MV-4-11 (cell line): ENCODE data around the gene ALPG.
"Not testable (repeated sequence)": the region's sequence is repeated elsewhere in the genome, so short reads cannot be mapped to it uniquely, and the experiment has no call there.

Experiments
- DNase-seq: peaks from one replicate; lab custom pipeline; 2025; lab: John Stamatoyannopoulos, UW

Gene ALPG

GRCh38 chr2:232406556-232407310, at the start of gene ALPG:
ALPG (plus strand) TSS chr2:232406844; CDS start chr2:232406895, 51 bp downstream.
- no peak for DNase-seq

GRCh38 chr2:232361646-232362045, 45.0 kb upstream of the ALPG start:
- no peak for DNase-seq

DNA sequence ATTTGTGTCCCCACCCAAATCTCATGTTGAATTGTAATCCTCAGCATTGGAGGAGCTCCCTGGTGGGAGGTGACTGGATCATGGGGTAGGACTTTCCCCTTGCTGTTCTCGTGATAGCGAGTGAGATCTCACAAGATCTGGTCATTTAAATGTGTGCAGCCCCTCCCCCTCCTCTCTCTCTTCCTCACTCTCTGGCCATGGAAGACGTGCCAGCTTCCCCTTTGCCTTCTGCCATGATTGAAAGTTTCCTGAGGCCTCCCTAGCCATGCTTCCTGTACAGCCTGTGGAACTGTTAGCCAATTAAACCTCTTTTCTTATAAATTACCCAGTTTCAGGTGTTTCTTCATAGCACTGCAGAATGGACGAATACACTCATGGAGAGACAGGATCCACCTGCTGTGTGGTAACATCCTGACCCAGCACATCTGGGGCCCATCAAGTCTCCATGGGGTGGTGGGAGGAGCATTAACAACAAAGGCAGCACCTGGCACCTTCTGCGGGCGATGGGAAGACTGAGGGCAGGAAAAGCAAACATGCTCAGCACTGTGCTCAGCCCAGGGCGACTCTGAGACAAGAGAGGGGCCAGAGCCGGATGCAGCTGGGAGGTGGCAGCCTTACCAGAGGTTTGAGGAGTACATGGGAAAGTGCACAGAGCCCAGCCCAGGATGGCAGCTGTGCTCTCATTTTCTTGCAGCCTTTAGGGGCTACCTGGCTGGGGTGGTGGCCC, 44.3 kb upstream of the ALPG start:
- DNase-seq, result no peak

GRCh38 chr2:232363064-232363783, 43.4 kb upstream of the ALPG start:
- DNase-seq, result not testable (repeated sequence)

DNA sequence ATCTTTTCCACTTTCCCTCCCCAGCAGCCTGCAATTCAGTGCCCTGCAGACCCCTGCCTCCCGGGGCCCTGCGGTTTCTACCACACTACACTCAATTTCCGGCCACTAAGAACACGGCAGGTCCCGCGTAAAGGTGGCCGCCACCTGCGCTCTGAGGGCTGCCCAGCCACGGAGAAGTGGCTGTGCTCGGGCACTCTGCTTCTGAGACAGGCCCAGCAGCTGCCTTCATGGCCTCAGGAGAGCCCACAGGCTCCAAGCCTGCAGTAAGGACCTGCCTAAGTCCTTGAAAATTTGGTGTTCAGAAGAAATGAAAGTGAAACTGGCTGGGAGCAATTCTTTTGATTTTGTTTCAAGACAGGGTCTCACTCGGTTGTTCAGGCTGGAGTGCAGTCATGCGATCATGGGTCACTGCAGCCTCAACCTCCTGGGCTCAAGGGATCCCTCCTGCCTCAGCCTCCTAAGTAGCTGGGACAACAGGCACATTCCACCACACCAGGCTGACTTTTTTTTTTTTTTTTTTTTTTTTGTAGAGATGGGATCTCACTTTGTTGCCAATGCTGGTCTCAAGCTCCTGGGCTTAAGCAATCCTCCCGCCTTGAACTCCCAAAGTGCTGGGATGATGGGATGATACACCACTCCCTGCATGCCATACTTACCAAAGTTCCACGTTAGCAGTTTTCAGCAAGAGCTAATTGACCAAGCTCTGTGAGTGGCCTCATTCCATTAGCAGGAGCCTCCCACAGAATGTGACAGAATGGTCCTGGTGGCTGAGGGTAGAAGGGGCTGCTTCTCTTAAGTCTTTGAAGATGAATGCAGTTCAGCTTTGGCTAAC, 42.6 kb upstream of the ALPG start:
- peak; percentile 14 for DNase-seq

DNA sequence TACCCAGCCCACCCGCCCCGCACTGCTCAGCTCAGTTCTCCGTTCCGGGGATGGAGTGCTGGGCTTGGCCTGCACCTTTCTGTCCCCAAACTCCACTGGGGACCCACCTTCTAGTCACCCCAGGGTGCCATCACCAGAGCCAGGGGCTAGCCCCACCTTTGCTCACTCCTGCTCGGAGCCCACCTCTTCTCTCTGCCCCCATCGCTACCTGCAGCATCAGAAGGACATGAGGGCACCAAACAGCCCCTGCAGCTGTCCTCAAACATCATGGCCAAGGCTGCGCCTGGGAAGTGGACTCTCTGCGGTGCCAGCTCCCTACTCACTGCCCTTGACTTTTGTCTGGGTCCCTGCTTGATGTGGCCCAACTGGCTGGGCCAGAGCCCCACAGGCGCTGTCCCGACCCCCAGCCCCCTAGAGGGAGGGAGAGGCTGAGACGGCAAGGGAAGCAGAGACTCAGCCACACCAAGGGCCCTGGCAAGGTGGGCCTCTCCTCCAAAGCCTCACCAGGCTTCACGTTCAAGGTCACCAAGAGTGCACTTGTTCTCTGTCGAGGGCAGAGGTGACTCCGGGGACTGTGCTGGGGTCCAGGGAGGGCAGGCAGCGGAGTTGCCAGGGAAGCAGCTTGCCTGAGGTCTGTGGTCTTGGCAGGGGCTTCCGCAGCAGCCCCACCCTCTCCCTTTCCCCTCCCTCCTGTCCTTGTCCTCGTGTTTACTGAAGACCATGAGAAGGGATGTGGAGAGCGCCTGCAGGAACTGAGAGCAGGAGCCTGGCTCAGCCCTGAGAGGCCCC, 41.6 kb upstream of the ALPG start:
- not testable (repeated sequence) for DNase-seq

DNA sequence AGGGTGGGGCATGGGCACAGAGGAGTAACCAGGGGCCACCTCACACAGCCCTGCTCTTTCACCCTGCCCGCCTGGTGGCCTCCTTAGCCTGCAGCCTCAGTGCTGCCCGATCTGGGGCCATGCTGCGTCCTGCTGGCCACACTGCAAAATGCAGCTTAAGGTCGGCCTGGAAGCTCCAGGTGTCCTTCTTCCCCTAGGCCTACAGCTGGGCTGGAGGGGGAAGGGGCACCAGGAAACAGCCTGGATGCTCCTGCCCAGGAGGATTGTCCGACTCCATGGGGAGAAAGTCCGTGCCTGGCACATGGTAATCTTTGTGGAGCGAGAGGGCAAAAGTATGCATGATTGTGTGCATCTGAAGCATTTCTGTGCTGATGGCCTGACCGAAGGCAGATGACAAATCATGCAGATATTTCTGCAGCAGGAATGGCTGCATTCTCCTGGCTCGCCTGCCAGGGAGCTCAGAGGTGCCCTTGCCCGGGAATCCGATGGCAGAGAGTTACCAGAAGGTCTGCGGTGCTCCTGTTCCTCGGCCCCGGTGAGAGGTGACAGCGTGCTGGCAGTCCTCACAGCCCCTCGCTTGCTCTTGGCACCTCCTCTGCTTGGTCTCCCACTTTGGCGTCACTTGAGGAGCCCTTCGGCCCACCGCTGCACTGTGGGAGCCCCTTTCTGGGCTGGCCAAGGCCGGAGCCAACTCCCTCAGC, 40.9 kb upstream of the ALPG start:
- no peak for DNase-seq

- not testable (repeated sequence) for DNase-seq
These were observed 40.2 kb upstream of the ALPG start for GRCh38 chr2:232366461-232366860.

DNA sequence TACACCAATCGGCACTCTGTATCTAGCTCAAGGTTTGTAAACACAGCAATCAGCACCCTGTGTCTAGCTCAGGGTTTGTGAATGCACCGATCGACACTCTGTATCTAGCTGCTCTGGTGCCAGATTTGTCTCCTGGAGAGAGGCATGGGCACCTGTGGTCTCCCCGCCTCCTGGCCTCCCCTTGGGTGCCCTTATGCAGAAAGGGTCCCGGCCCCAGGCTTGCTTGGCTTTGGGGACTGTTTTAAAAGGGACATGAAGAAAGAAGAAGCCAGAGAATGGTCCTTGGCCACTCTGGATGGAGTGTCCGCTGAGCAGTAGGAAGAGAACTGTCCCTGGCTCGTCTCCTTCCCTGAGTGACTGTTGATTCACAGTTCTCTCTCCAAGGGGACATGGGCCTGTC, 39.6 kb upstream of the ALPG start:
- no peak for DNase-seq

- DNase-seq, result no peak
These were observed 38.9 kb upstream of the ALPG start for GRCh38 chr2:232367591-232368233.

GRCh38 chr2:232368311-232368731, 38.3 kb upstream of the ALPG start:
- no peak for DNase-seq

DNA sequence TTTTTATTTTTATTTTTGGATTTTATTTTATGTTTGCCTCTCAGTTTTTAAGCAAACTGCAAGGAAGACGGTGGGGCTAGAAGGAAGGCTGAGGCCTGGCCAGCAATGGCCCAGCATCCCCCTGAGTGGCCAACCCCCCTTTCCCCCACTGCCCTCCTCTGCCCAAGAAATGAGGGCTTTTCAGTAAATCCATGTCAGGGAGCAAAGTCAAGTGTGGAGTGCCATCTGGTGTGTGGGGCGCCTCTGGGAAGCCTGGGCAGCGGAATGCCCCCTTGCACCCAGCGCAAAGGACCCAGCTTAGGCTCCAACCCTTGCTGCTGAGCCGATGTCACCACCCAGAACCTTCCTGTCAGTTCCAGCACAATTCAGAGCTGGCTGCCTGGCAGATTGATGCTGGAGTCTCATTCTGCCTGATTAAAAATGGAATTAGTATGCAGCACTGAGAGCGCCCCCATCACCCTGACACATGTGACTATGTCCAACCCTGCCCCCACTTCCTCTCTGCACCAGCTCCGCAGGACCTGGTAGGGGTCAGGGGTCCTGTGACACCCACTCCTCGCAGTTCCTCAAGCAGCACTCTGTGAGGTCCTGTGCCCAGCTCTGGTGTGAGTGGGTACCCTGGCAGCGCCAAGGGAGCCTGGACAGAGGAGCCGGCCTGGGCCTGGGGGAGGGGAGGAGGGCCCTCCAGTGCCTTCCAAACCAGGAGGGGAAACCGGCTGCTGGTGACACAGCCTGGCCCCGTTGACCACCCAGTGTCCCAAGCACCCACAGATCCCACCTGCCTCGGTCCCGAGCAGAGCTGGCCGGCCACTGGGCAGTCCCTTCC, 37.3 kb upstream of the ALPG start:
- DNase-seq, result no peak

- not testable (repeated sequence) for DNase-seq
These were observed 36.6 kb upstream of the ALPG start for GRCh38 chr2:232370007-232370406.

- peak; percentile 79 for DNase-seq
These were observed 34.1 kb upstream of the ALPG start for GRCh38 chr2:232372231-232373208.

- no peak for DNase-seq
These were observed 32.3 kb upstream of the ALPG start for GRCh38 chr2:232374356-232374755.

- no peak for DNase-seq
These were observed 31.5 kb upstream of the ALPG start for GRCh38 chr2:232375164-232375563.

GRCh38 chr2:232376260-232376659, 30.4 kb upstream of the ALPG start:
- DNase-seq, result no peak

DNA sequence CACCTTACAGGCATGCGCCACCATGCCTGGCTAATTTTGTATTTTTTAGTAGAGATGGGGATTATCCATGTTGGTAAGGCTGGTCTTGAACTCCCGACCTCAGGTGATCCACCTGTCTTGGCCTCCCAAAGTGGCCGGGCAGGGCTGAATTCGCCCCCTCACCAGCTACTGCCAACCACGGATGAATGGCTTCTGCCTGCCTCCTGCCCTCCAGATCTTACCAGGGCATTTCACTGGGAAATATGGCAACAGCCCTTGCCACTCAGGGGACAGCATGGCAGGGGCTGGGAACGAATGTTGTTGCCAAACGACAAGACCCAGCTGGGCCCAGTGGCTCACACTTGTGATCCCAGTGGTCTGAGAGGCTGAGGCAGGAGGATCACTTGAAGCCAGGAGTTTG, 29.9 kb upstream of the ALPG start:
- no peak for DNase-seq
